H9 (cell line): ENCODE measurements around the gene UST. TPM values are rescaled to one million over a fixed set of nuclear protein-coding genes. Genes with fewer than 3 reads are reported as not detected.

Experiments
- DNase-seq: peaks from one replicate; pipeline ENCODE4 v3.0.0-alpha.2; 2017
- H2AFZ ChIP-seq: one replicate; pipeline ENCODE4 v1.6.1; 2013; ENCODE audit warnings: mild to moderate bottlenecking, low read length, control low read depth, moderate library complexity
- H2AK5ac ChIP-seq: 2 replicates; pipeline ENCODE4 v1.6.1; 2013; ENCODE audit warnings: low read length, control low read depth, mixed read lengths; ENCODE audit not compliant: insufficient read length
- H2BK120ac ChIP-seq: one replicate; pipeline ENCODE4 v1.6.1; 2013; ENCODE audit warnings: low read depth, mild to moderate bottlenecking, low read length, control low read depth, inconsistent platforms; ENCODE audit not compliant: poor library complexity, severe bottlenecking
- H2BK12ac ChIP-seq: 2 replicates; pipeline ENCODE4 v1.6.1; 2013; ENCODE audit warnings: low read length, control low read depth, mixed read lengths, low read depth; ENCODE audit not compliant: insufficient read length
- H2BK15ac ChIP-seq: 2 replicates; pipeline ENCODE4 v1.6.1; 2013; ENCODE audit warnings: low read depth, low read length, control low read depth
- H2BK20ac ChIP-seq: one replicate; pipeline ENCODE4 v1.6.1; 2013; ENCODE audit warnings: low read depth, mild to moderate bottlenecking, low read length, control low read depth, inconsistent platforms; ENCODE audit not compliant: poor library complexity, severe bottlenecking
- H2BK5ac ChIP-seq: 2 replicates; pipeline ENCODE4 v1.6.1; 2013; ENCODE audit warnings: low read length, control low read depth, mixed read lengths; ENCODE audit not compliant: insufficient read length
- H3K14ac ChIP-seq: 2 replicates; pipeline ENCODE4 v1.6.1; 2013; ENCODE audit warnings: low read length, control low read depth; ENCODE audit not compliant: insufficient read depth
- H3K18ac ChIP-seq: 2 replicates; pipeline ENCODE4 v1.6.1; 2013; ENCODE audit warnings: low read depth, mild to moderate bottlenecking, mixed read lengths, low read length, control low read depth; ENCODE audit not compliant: insufficient read length
- H3K23ac ChIP-seq: 2 replicates; pipeline ENCODE4 v1.6.1; 2013; ENCODE audit warnings: low read length, control low read depth, mixed read lengths, low read depth; ENCODE audit not compliant: insufficient read length
- H3K23me2 ChIP-seq: 2 replicates; pipeline ENCODE4 v1.6.1; 2013; ENCODE audit warnings: low read depth, mild to moderate bottlenecking, mixed read lengths, low read length, control low read depth; ENCODE audit not compliant: insufficient read length, poor library complexity, severe bottlenecking
- H3K27ac ChIP-seq: 2 replicates; pipeline ENCODE4 v1.5.1; 2013; ENCODE audit warnings: low read length, control low read depth, mixed read lengths, low read depth; ENCODE audit not compliant: insufficient read length
- H3K27me3 ChIP-seq: 2 replicates; pipeline ENCODE4 v1.6.1; 2013; ENCODE audit warnings: low read length, control low read depth, inconsistent platforms; ENCODE audit not compliant: insufficient read depth
- H3K4ac ChIP-seq: 2 replicates; pipeline ENCODE4 v1.6.1; 2013; ENCODE audit warnings: low read depth, mild to moderate bottlenecking, control low read depth, inconsistent platforms, low read length, moderate library complexity
- H3K4me1 ChIP-seq: 2 replicates; pipeline ENCODE4 v1.6.1; 2013; ENCODE audit warnings: low read length, control low read depth, inconsistent platforms; ENCODE audit not compliant: insufficient read depth
- H3K4me2 ChIP-seq: 2 replicates; pipeline ENCODE4 v1.6.1; 2013; ENCODE audit warnings: low read length, control low read depth, mixed read lengths; ENCODE audit not compliant: insufficient read length, insufficient read depth
- H3K56ac ChIP-seq: 2 replicates; pipeline ENCODE4 v1.6.1; 2013; ENCODE audit warnings: low read depth, mild to moderate bottlenecking, mixed read lengths, low read length, control low read depth; ENCODE audit not compliant: insufficient read length
- H3K79me1 ChIP-seq: 2 replicates; pipeline ENCODE4 v1.6.1; 2013; ENCODE audit warnings: low read depth, mild to moderate bottlenecking, moderate library complexity, low read length, control low read depth, inconsistent platforms; ENCODE audit not compliant: insufficient read depth, poor library complexity, severe bottlenecking
- H3K79me2 ChIP-seq: 2 replicates; pipeline ENCODE4 v1.6.1; 2013; ENCODE audit warnings: low read length, control low read depth, inconsistent platforms; ENCODE audit not compliant: insufficient read depth
- H3K9ac ChIP-seq: 2 replicates; pipeline ENCODE4 v1.6.1; 2013; ENCODE audit warnings: low read length, control low read depth, mixed read lengths; ENCODE audit not compliant: insufficient read length; ENCODE audit errors: extremely low read depth
- H3K9me3 ChIP-seq: one replicate; pipeline ENCODE4 v1.6.1; 2013; ENCODE audit warnings: low read depth, low read length, inconsistent platforms; ENCODE audit not compliant: control insufficient read depth
- H3T11ph ChIP-seq: one replicate; pipeline ENCODE4 v1.6.1; 2013; ENCODE audit warnings: mild to moderate bottlenecking, low read length, control low read depth, inconsistent platforms
- H4K20me1 ChIP-seq: one replicate; pipeline ENCODE4 v1.6.1; 2013; ENCODE audit not compliant: control insufficient read depth, insufficient read length, insufficient read depth
- H4K5ac ChIP-seq: 2 replicates; pipeline ENCODE4 v1.6.1; 2013; ENCODE audit warnings: low read depth, mild to moderate bottlenecking, mixed read lengths, low read length, control low read depth; ENCODE audit not compliant: insufficient read length
- H4K8ac ChIP-seq: replicated peaks from 2 replicates; pipeline ENCODE4 v1.6.1; 2013; ENCODE audit warnings: low read length, control low read depth, mixed read lengths, low read depth; ENCODE audit not compliant: insufficient read length
- H4K91ac ChIP-seq: 2 replicates; pipeline ENCODE4 v1.6.1; 2013; ENCODE audit warnings: low read depth, mild to moderate bottlenecking, moderate library complexity, mixed read lengths, low read length, control low read depth; ENCODE audit not compliant: insufficient read length
- H3K27ac Mint-ChIP-seq, 3 experiments: 2 replicates in 2 of 3; 3 replicates in 1 of 3; pipeline ENCODE4 v1.8.0; 2020 to 2021; ENCODE audit warnings: mixed read lengths in 3 of 3, mild to moderate bottlenecking in 1 of 3, moderate library complexity in 1 of 3
- H3K27me3 Mint-ChIP-seq: 2 replicates; pipeline ENCODE4 v1.8.0; 2021; ENCODE audit warnings: low read depth, mild to moderate bottlenecking, moderate library complexity, mixed read lengths
- H3K36me3 Mint-ChIP-seq, 3 experiments: 2 replicates in 2 of 3; 3 replicates in 1 of 3; pipeline ENCODE4 v1.8.0; 2020 to 2021; ENCODE audit warnings: low read depth in 3 of 3, mixed read lengths in 3 of 3; ENCODE audit not compliant: insufficient read depth in 1 of 3
- H3K4me1 Mint-ChIP-seq, 2 experiments: 2 replicates each; pipeline ENCODE4 v1.8.0; 2020; ENCODE audit warnings: mixed read lengths in 2 of 2
- H3K4me3 Mint-ChIP-seq, 2 experiments: 2 replicates in 1 of 2; 3 replicates in 1 of 2; pipeline ENCODE4 v1.8.0; 2020 to 2021; ENCODE audit warnings: mild to moderate bottlenecking in 2 of 2, mixed read lengths in 2 of 2, moderate library complexity in 1 of 2
- H3K9me3 Mint-ChIP-seq, 2 experiments: 2 replicates in 1 of 2; 3 replicates in 1 of 2; pipeline ENCODE4 v1.8.0; 2020; ENCODE audit warnings: mild to moderate bottlenecking in 2 of 2, mixed read lengths in 2 of 2, moderate library complexity in 1 of 2
- whole genome bisulfite sequencing: extraction: QIAGEN DNeasy Blood & Tissue Kit; methylation state at CpG from one replicate; pipeline ENCODE4 v1.1.7; 2013; ENCODE audit warnings: missing lambda C conversion rate, low lambda C conversion rate, mixed read lengths; ENCODE audit not compliant: insufficient read length; ENCODE audit errors: extremely low coverage; 5-methylcytosine and 5-hydroxymethylcytosine counted together
- total RNA-seq: library from RNA; stranded (reverse); gene quantifications from 2 replicates; pipeline ENCODE4 v1.2.1, GENCODE V29; 2021
- TF ChIP-seq, protein P1 (sequence below): fragments of 200-600 bp; sonication (generic); conservative IDR thresholded peaks from 3 replicates; pipeline ENCODE4 v1.8.0; 2021; ENCODE audit warnings: antibody characterized with exemption, mild to moderate bottlenecking

The UST gene
- total RNA-seq, 1 experiment from 2014 or later, result 14.4 TPM

DNA sequence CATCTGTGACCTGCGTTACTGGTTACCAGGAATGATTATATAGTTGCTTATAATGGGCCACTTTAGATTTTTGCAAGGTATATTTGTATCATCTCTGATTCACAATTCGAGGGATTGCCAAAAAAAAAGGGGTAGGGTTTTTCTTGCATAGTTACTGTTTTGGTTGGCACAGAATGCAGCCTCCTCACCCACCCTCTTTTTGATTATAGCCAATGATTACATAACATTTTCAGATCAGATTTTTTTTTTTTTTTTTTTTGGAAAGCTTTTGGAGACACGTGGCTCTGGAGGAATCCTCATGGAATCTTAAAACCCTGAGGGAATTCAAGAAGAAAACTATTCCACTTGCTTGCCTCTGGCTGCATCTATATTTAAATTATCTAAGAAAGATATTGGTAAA lies 53.7 kb downstream of the UST start:
- no peak overlapping the region for H2BK120ac ChIP-seq
- H4K91ac ChIP-seq, result no peak overlapping the region
- H3K27me3 Mint-ChIP-seq, result no peaks in the 10 kb centered on the region
- H3K79me2 ChIP-seq, result peaks cover 36% of the 10 kb centered on the region; the same call in 1 of the 2 replicates
- no peak overlapping the region for H3K56ac ChIP-seq
- H3K27me3 ChIP-seq, result no peaks in the 10 kb centered on the region
- no peak overlapping the region for H3K4me2 ChIP-seq
- no peak overlapping the region for H4K8ac ChIP-seq
- no peak overlapping the region for H3K9ac ChIP-seq
- H2AFZ ChIP-seq, result no peak overlapping the region
- H2BK20ac ChIP-seq, result no peak overlapping the region
- H2BK5ac ChIP-seq, result no peak overlapping the region
- no peak overlapping the region for H3K27ac ChIP-seq
- H2BK12ac ChIP-seq, result no peak overlapping the region
- H3K79me1 ChIP-seq, result peaks cover 7% of the 10 kb centered on the region
- no peak overlapping the region for H3K4me3 Mint-ChIP-seq
- H4K5ac ChIP-seq, result no peak overlapping the region
- H3T11ph ChIP-seq, result no peak overlapping the region
- no peak overlapping the region for H3K14ac ChIP-seq
- H3K36me3 Mint-ChIP-seq, result peaks cover 0 to 6% (median 0%) of the 10 kb centered on the region in 3 experiments; a peak in 4 of 7 replicates
- no peaks in the 10 kb centered on the region for H3K23me2 ChIP-seq
- H3K4me1 Mint-ChIP-seq, result peaks cover 36 to 40% of the 10 kb centered on the region in 2 experiments
- no peak for DNase-seq
- H2BK15ac ChIP-seq, result no peak overlapping the region
- H3K9me3 ChIP-seq, result no peaks in the 10 kb centered on the region
- no peak overlapping the region for H3K27ac Mint-ChIP-seq
- no peak overlapping the region for H3K4ac ChIP-seq
- H4K20me1 ChIP-seq, result no peaks in the 10 kb centered on the region
- no peak overlapping the region for H3K23ac ChIP-seq
- peaks cover 0 to 7% of the 10 kb centered on the region in 2 experiments; a peak in 1 of 5 replicates for H3K9me3 Mint-ChIP-seq
- no peak overlapping the region for H3K18ac ChIP-seq
- TF ChIP-seq, protein P1, sequence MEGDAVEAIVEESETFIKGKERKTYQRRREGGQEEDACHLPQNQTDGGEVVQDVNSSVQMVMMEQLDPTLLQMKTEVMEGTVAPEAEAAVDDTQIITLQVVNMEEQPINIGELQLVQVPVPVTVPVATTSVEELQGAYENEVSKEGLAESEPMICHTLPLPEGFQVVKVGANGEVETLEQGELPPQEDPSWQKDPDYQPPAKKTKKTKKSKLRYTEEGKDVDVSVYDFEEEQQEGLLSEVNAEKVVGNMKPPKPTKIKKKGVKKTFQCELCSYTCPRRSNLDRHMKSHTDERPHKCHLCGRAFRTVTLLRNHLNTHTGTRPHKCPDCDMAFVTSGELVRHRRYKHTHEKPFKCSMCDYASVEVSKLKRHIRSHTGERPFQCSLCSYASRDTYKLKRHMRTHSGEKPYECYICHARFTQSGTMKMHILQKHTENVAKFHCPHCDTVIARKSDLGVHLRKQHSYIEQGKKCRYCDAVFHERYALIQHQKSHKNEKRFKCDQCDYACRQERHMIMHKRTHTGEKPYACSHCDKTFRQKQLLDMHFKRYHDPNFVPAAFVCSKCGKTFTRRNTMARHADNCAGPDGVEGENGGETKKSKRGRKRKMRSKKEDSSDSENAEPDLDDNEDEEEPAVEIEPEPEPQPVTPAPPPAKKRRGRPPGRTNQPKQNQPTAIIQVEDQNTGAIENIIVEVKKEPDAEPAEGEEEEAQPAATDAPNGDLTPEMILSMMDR, result no peak
- WGBS, result no CpG with 5 or more reads among the region's 3 CpGs
- H2AK5ac ChIP-seq, result no peak overlapping the region
- H3K4me1 ChIP-seq, result peaks cover 14% of the 10 kb centered on the region
